CD4-positive, alpha-beta T cell treated with Interleukin-4 for 1 hour (primary cell): ENCODE data around the gene LRIG3.

Experiments
- DNase-seq, 2 donors: peaks; one replicate each; pipeline ENCODE4 v3.0.0-alpha.2; 2020 to 2022

LRIG3 gene

GRCh38 chr12:58850826-58851225 is 69.5 kb downstream of the LRIG3 start:
- DNase-seq = no peak

- DNase-seq = no peak
Observed at GRCh38 chr12:58847901-58848600, 72.3 kb downstream of the LRIG3 start.

GRCh38 chr12:58844161-58844560 is 76.1 kb downstream of the LRIG3 start:
- no peak for DNase-seq

GRCh38 chr12:58841058-58841798 is 79.1 kb downstream of the LRIG3 start:
- no peak for DNase-seq

- no peak for DNase-seq
Observed at GRCh38 chr12:58833853-58834252, 86.5 kb downstream of the LRIG3 start.

GRCh38 chr12:58832920-58833319 is 87.4 kb downstream of the LRIG3 start:
- no peak for DNase-seq
